GM12878 (cell line): ENCODE results near the gene RGS6. TPM values are rescaled to one million over a fixed set of nuclear protein-coding genes. Genes with fewer than 3 reads are reported as not detected.

Experiments used
- ATAC-seq: fragments of 200-7000 bp; cut with Tn5 transposase; 3 replicates; pipeline ENCODE4 v1.9.1; 2020; ENCODE audit warnings: mild to moderate bottlenecking, moderate library complexity
- BruUV-seq: library from RNA; stranded (reverse); fragments of 400-500 nt; replicated peaks from 2 replicates; lab custom pipeline; 2021; lab: Mats Ljungman, UMichigan
- CTCF ChIA-PET: fragments of 300-600 bp; sonication (Branson Sonifier 250); formaldehyde crosslinking; extraction: SDS; loops from one replicate; lab custom pipeline; 2021; ENCODE audit warnings: inconsistent platforms; lab: Yijun Ruan, JAX
- POLR2A ChIA-PET: fragments of 350-600 bp; formaldehyde crosslinking; extraction: SDS; loops from one replicate; lab custom pipeline; 2021; ENCODE audit warnings: inconsistent platforms; lab: Charles Lee
- RAD21 ChIA-PET: fragments of 300-600 bp; sonication (Branson Sonifier 250); formaldehyde crosslinking; loops from one replicate; lab custom pipeline; 2023; ENCODE audit warnings: antibody characterized with exemption; ENCODE audit not compliant: unreplicated experiment; lab: Charles Lee
- SMC1A ChIA-PET: fragments of 300-600 bp; sonication (Branson Sonifier 250); formaldehyde crosslinking; loops from one replicate; lab custom pipeline; 2023; ENCODE audit not compliant: unreplicated experiment, uncharacterized antibody; lab: Charles Lee
- DNase-seq: peaks from one replicate; pipeline ENCODE4 v3.0.0-alpha.2; 2011; ENCODE audit warnings: low read depth, low spot score
- FAIRE-seq: peaks from 3 replicates; lab custom pipeline; 2011; peaks lifted over from hg19 to GRCh38; lab: Jason Lieb, UNC
- H2AFZ ChIP-seq: 2 replicates; pipeline ENCODE4 v1.6.0; 2011; ENCODE audit warnings: low read depth, low read length, control low read depth; ENCODE audit not compliant: control insufficient read depth
- H3K27ac ChIP-seq: 2 replicates; pipeline ENCODE4 v1.5.1; 2011; ENCODE audit warnings: control low read depth; ENCODE audit not compliant: control insufficient read depth, insufficient read depth
- H3K27me3 ChIP-seq, 2 experiments: replicated peaks in 1 of 2; 2 replicates each; pipeline versions ENCODE4 v1.6.0 to v1.6.1; 2011; ENCODE audit warnings: low read length in 1 of 2; ENCODE audit not compliant: control insufficient read depth in 2 of 2, insufficient read depth in 2 of 2
- H3K36me3 ChIP-seq, 2 experiments: 2 replicates each; pipeline ENCODE4 v1.5.1; 2011; ENCODE audit warnings: low read length in 1 of 2; ENCODE audit not compliant: control insufficient read depth in 2 of 2, insufficient read depth in 2 of 2
- H3K4me1 ChIP-seq: 2 replicates; pipeline ENCODE4 v1.6.1; 2011; ENCODE audit warnings: mild to moderate bottlenecking, low read length, moderate library complexity, mixed read lengths; ENCODE audit not compliant: control insufficient read depth, insufficient read depth
- H3K4me2 ChIP-seq: 2 replicates; pipeline ENCODE4 v1.6.0; 2011; ENCODE audit warnings: control low read depth; ENCODE audit not compliant: control insufficient read depth, insufficient read depth
- H3K4me3 ChIP-seq: fragments of 200-600 bp; sonication (generic); 2 replicates; pipeline ENCODE4 v1.5.1; 2016
- H3K79me2 ChIP-seq: 2 replicates; pipeline ENCODE4 v1.6.0; 2011; ENCODE audit warnings: low read length; ENCODE audit not compliant: control insufficient read depth, insufficient read depth
- H3K9ac ChIP-seq: 2 replicates; pipeline ENCODE4 v1.8.0; 2011; ENCODE audit warnings: low read length, control low read depth, mixed read lengths; ENCODE audit not compliant: control insufficient read depth, insufficient read depth
- H3K9me3 ChIP-seq: replicated peaks from 3 replicates; pipeline ENCODE4 v1.5.1; 2011; ENCODE audit warnings: mild to moderate bottlenecking, low read length; ENCODE audit not compliant: control insufficient read depth, insufficient read depth
- H4K20me1 ChIP-seq: 2 replicates; pipeline ENCODE4 v1.6.0; 2011; ENCODE audit not compliant: control insufficient read depth, insufficient read depth
- FOXM1 ChIP-seq: IDR thresholded peaks from 2 replicates; pipeline ENCODE4 v1.6.1; 2012; ENCODE audit warnings: low read depth, mild to moderate bottlenecking, inconsistent platforms, low read length, moderate library complexity
- HCFC1 ChIP-seq: fragments of 150-350 bp; IDR thresholded peaks from 2 replicates; pipeline ENCODE4 v1.6.1; 2014; ENCODE audit warnings: low read length
- NFXL1 ChIP-seq: fragments of 450-650 bp; IDR thresholded peaks from 2 replicates; pipeline ENCODE4 v1.6.1; 2017; ENCODE audit warnings: antibody characterized with exemption, mild to moderate bottlenecking, borderline replicate concordance
- NR2C2 ChIP-seq: IDR thresholded peaks from 2 replicates; pipeline ENCODE4 v1.6.1; 2011; ENCODE audit warnings: borderline replicate concordance, low read depth; ENCODE audit not compliant: control insufficient read depth, insufficient read length
- PAX8 ChIP-seq: fragments of 450-650 bp; IDR thresholded peaks from 2 replicates; pipeline ENCODE4 v1.6.1; 2017; ENCODE audit warnings: mild to moderate bottlenecking, moderate library complexity
- POU2F2 ChIP-seq: IDR thresholded peaks from 3 replicates; pipeline ENCODE4 v1.6.1; 2011; ENCODE audit warnings: low read depth, mild to moderate bottlenecking, low read length, borderline replicate concordance
- SMAD1 ChIP-seq: fragments of 450-650 bp; IDR thresholded peaks from 2 replicates; pipeline ENCODE4 v1.6.1; 2018; ENCODE audit warnings: mild to moderate bottlenecking, low read depth; ENCODE audit not compliant: partially characterized antibody
- SRF ChIP-seq, 2 experiments: IDR thresholded peaks; 2 replicates each; pipeline ENCODE4 v1.6.1; 2011; ENCODE audit warnings: low read depth in 2 of 2, low read length in 2 of 2, mild to moderate bottlenecking in 1 of 2, moderate library complexity in 1 of 2
- SUZ12 ChIP-seq: fragments of 200-600 bp; sonication (generic); IDR thresholded peaks from one replicate; pipeline ENCODE4 v1.6.1; 2018; ENCODE audit warnings: antibody characterized with exemption, mild to moderate bottlenecking; ENCODE audit not compliant: unreplicated experiment
- YBX1 ChIP-seq: fragments of 450-650 bp; IDR thresholded peaks from 2 replicates; pipeline ENCODE4 v1.6.1; 2016; ENCODE audit warnings: antibody characterized with exemption
- YY1 ChIP-seq: IDR thresholded peaks from 2 replicates; pipeline ENCODE4 v1.6.1; 2011; ENCODE audit warnings: low read depth, mild to moderate bottlenecking, low read length
- ZNF217 ChIP-seq: fragments of 450-650 bp; IDR thresholded peaks from 2 replicates; pipeline ENCODE4 v1.6.1; 2017; ENCODE audit warnings: antibody characterized with exemption, mild to moderate bottlenecking
- WGBS: methylation state at CpG from one replicate; pipeline ENCODE4 v1.1.6; 2016; ENCODE audit warnings: low lambda C conversion rate; ENCODE audit not compliant: insufficient replicate concordance, insufficient coverage; ENCODE audit errors: missing lambda C conversion rate; 5-methylcytosine and 5-hydroxymethylcytosine counted together
- in situ Hi-C: fragments of 300-500 bp; cut with MboI; formaldehyde crosslinking; loops from 9 replicates; pipeline ENCODE4 v1.14.3; 2018; ENCODE audit warnings: mixed read lengths
- intact Hi-C: fragments of 100-400 bp; cut with micrococcal nuclease; formaldehyde crosslinking; loops from one replicate; pipeline ENCODE4 v1.14.2; 2022; ENCODE audit not compliant: unreplicated experiment
- polyA plus RNA-seq, 11 experiments: library from polyadenylated mRNA; depleted of rRNA in 4 of 11; unstranded in 6 of 11; stranded (reverse) in 5 of 11; fragments of >200 nt; fragmentation: Nextera tagmentation in 4 of 11; fragmentation: Illumina TruSeq in 1 of 11; extraction: Ambion mirVana in 4 of 11; extraction: Trizol in 1 of 11; gene quantifications; 1 replicate in 1 of 11; 2 replicates in 10 of 11; pipeline versions ENCODE4 v1.2.1 to v1.2.3, GENCODE V29; 2011 to 2016; ENCODE audit warnings: inconsistent platforms in 2 of 11, missing spikeins in 2 of 11, low read depth in 1 of 11
- total RNA-seq, 4 experiments: library from RNA; depleted of rRNA in 3 of 4; stranded (reverse); fragments of >200 nt in 3 of 4; fragmentation: Illumina TruSeq in 1 of 4; extraction: Trizol in 1 of 4; gene quantifications; 2 replicates each; pipeline versions ENCODE4 v1.2.1 to v1.2.3, GENCODE V29; 2013 to 2021
- TF ChIP-seq, protein P1 (sequence below): fragments of 450-650 bp; IDR thresholded peaks from 2 replicates; pipeline ENCODE4 v1.6.1; 2018; ENCODE audit warnings: mild to moderate bottlenecking, low read depth, moderate library complexity; ENCODE audit not compliant: partially characterized antibody
- TF ChIP-seq, protein P2 (sequence below): fragments of 450-650 bp; IDR thresholded peaks from 2 replicates; pipeline ENCODE4 v1.6.1; 2016; ENCODE audit warnings: mild to moderate bottlenecking
- TF ChIP-seq, protein P3 (sequence below), 3 experiments: IDR thresholded peaks in 2 of 3; conservative IDR thresholded peaks in 1 of 3; 2 replicates each; pipeline ENCODE4 v1.5.1; 2011; ENCODE audit warnings: low read depth in 3 of 3, low read length in 3 of 3, mild to moderate bottlenecking in 3 of 3, control low read depth in 2 of 3, moderate library complexity in 2 of 3, inconsistent platforms in 1 of 3, mixed read lengths in 1 of 3; ENCODE audit not compliant: control insufficient read depth in 2 of 3, insufficient read depth in 1 of 3; ENCODE audit errors: extremely low read depth in 1 of 3

Gene RGS6
- total and polyA plus RNA-seq, 10 of the 15 experiments (the other 5 are each of a cell fraction or from before 2014, with no cell fraction given), result 3.9 to 18.1 (median 12.4) TPM

DNA sequence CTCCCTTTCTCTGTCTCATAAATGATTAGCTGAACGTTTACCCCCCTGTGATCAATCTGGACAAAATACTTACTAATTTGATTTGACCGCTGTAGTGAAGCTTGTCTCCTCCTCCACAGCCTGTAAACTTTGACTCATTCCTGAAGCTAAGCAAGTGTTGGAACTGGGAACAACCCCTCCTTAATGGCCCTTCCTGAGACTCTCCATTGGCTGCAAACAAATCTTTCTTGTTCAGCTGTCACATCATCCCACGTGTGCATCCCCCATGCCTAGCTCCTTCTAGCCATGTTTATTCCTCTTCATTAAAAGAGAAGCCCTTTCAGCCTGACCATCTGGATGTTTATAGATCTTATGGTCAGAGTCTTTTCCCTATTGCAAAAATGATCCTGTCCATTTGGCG, 281.2 kb downstream of the RGS6 start (continued):
- TF ChIP-seq, protein P1, sequence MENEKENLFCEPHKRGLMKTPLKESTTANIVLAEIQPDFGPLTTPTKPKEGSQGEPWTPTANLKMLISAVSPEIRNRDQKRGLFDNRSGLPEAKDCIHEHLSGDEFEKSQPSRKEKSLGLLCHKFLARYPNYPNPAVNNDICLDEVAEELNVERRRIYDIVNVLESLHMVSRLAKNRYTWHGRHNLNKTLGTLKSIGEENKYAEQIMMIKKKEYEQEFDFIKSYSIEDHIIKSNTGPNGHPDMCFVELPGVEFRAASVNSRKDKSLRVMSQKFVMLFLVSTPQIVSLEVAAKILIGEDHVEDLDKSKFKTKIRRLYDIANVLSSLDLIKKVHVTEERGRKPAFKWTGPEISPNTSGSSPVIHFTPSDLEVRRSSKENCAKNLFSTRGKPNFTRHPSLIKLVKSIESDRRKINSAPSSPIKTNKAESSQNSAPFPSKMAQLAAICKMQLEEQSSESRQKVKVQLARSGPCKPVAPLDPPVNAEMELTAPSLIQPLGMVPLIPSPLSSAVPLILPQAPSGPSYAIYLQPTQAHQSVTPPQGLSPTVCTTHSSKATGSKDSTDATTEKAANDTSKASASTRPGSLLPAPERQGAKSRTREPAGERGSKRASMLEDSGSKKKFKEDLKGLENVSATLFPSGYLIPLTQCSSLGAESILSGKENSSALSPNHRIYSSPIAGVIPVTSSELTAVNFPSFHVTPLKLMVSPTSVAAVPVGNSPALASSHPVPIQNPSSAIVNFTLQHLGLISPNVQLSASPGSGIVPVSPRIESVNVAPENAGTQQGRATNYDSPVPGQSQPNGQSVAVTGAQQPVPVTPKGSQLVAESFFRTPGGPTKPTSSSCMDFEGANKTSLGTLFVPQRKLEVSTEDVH, result no peak
- TF ChIP-seq NFXL1 (no peak), HCFC1 (no peak), YBX1 (no peak), SUZ12 (no peak)

DNA sequence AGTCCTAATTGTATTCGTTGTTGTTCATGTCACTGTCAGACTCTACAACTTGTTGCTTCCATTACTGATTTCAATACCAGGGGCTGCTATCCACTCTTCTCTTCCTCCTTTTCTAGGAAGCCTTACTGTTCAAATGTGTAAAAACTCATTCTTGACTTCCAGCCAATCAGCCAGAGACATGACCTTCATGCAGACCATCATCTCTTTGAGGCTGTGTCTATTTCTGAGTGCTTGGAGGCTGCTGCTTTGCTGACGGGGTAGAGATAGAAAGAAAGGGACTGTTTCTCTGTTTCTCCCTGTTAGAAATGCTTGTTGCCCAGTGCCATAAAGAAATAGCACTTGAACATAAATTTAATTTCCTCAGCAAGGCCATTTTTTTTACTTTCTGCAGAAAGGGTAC, 282.9 kb downstream of the RGS6 start:
- RAD21 ChIA-PET, result no interaction called here
- intact Hi-C loops (no loop called here), in situ Hi-C loops (no loop called here)
- no peaks in the 10 kb centered on the region for H3K79me2 ChIP-seq
- H3K4me3 ChIP-seq, result no peak overlapping the region
- no peak overlapping the region for H3K9ac ChIP-seq
- no TSS peak for BruUV-seq
- WGBS, result 22% methylated on average over 2 of the region's 2 CpGs
- DNase-seq (no peak), ATAC-seq (no peak), FAIRE-seq (no peak)
- no peaks in the 10 kb centered on the region for H3K36me3 ChIP-seq
- H3K4me1 ChIP-seq, result no peaks in the 10 kb centered on the region
- no peaks in the 10 kb centered on the region; the same call in 1 of the 2 replicates for H4K20me1 ChIP-seq
- no peak overlapping the region for H3K27ac ChIP-seq
- H3K4me2 ChIP-seq, result no peak overlapping the region
- H2AFZ ChIP-seq, result no peak overlapping the region
- no peaks in the 10 kb centered on the region; the same call in 2 of the 3 replicates for H3K9me3 ChIP-seq
- POLR2A ChIA-PET, result no interaction called here
- no peaks in the 10 kb centered on the region for H3K27me3 ChIP-seq
- CTCF ChIA-PET, result interaction anchor here (0.6 kb wide), 1 partner anchor 904 kb away, joined by 3 read pairs; no protein-coding TSS in a partner anchor
- SMC1A ChIA-PET, result no interaction called here
- TF ChIP-seq POU2F2, result no peak
- no peak for TF ChIP-seq PAX8
- no peak for TF ChIP-seq SMAD1
- TF ChIP-seq, protein P2, sequence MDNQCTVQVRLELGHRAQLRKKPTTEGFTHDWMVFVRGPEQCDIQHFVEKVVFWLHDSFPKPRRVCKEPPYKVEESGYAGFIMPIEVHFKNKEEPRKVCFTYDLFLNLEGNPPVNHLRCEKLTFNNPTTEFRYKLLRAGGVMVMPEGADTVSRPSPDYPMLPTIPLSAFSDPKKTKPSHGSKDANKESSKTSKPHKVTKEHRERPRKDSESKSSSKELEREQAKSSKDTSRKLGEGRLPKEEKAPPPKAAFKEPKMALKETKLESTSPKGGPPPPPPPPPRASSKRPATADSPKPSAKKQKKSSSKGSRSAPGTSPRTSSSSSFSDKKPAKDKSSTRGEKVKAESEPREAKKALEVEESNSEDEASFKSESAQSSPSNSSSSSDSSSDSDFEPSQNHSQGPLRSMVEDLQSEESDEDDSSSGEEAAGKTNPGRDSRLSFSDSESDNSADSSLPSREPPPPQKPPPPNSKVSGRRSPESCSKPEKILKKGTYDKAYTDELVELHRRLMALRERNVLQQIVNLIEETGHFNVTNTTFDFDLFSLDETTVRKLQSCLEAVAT, result no peak
- TF ChIP-seq HCFC1, result no peak
- TF ChIP-seq, protein P3, sequence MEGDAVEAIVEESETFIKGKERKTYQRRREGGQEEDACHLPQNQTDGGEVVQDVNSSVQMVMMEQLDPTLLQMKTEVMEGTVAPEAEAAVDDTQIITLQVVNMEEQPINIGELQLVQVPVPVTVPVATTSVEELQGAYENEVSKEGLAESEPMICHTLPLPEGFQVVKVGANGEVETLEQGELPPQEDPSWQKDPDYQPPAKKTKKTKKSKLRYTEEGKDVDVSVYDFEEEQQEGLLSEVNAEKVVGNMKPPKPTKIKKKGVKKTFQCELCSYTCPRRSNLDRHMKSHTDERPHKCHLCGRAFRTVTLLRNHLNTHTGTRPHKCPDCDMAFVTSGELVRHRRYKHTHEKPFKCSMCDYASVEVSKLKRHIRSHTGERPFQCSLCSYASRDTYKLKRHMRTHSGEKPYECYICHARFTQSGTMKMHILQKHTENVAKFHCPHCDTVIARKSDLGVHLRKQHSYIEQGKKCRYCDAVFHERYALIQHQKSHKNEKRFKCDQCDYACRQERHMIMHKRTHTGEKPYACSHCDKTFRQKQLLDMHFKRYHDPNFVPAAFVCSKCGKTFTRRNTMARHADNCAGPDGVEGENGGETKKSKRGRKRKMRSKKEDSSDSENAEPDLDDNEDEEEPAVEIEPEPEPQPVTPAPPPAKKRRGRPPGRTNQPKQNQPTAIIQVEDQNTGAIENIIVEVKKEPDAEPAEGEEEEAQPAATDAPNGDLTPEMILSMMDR (IDR thresholded peaks at IDR 0.05 in 2 of 3, conservative IDR thresholded peaks at IDR 0.05 in 1 of 3; ENCODE audit: control insufficient read depth in 2 of 3, extremely low read depth in 1 of 3, insufficient read depth in 1 of 3, low read depth in 3 of 3, low read length in 3 of 3), result no peak
- no peak for TF ChIP-seq YY1
- TF ChIP-seq ZNF217, result no peak
- no peak for TF ChIP-seq SRF (IDR thresholded peaks at IDR 0.05; ENCODE audit: low read depth in 2 of 2, low read length in 2 of 2)
- no peak for TF ChIP-seq FOXM1
- no peak for TF ChIP-seq NR2C2
